Kidney (tissue), 14 donors: Measurements from ENCODE around the gene MBD5. TPM values are rescaled to one million over a fixed set of nuclear protein-coding genes. Genes with fewer than 3 reads are reported as not detected.

Experiments used
- DNase-seq, 5 donors: peaks; one replicate each; pipeline ENCODE4 v3.0.0-alpha.2; 2013 to 2020
- FAIRE-seq: peaks from 2 replicates; lab custom pipeline; 2012; peaks lifted over from hg19 to GRCh38; lab: Jason Lieb, UNC
- H3K27ac ChIP-seq, 2 donors: one replicate each; pipeline ENCODE4 v1.7.0; 2013; ENCODE audit warnings: low read depth in 2 of 2, low read length in 2 of 2, inconsistent platforms in 1 of 2
- H3K27me3 ChIP-seq: one replicate; pipeline ENCODE4 v1.7.1; 2013; ENCODE audit warnings: low read length, inconsistent platforms; ENCODE audit not compliant: control insufficient read depth, insufficient read depth
- H3K36me3 ChIP-seq, 3 donors: one replicate each; pipeline versions ENCODE4 v1.7.0 to v1.7.1; 2013; ENCODE audit warnings: low read length in 3 of 3, control low read depth in 1 of 3, inconsistent platforms in 1 of 3; ENCODE audit not compliant: insufficient read depth in 3 of 3, control insufficient read depth in 2 of 3
- H3K4me1 ChIP-seq, 3 donors: one replicate each; pipeline versions ENCODE4 v1.7.0 to v1.7.1; 2013; ENCODE audit warnings: low read length in 3 of 3, inconsistent platforms in 1 of 3, low read depth in 1 of 3; ENCODE audit not compliant: control insufficient read depth in 2 of 3, insufficient read depth in 2 of 3
- H3K4me3 ChIP-seq, 3 donors: one replicate each; pipeline versions ENCODE4 v1.7.0 to v1.8.1; 2013; ENCODE audit warnings: low read length in 3 of 3, control low read depth in 1 of 3, inconsistent platforms in 1 of 3
- H3K9ac ChIP-seq, 3 donors: one replicate each; pipeline versions ENCODE4 v1.7.0 to v1.7.1; 2013; ENCODE audit warnings: low read length in 3 of 3, control low read depth in 1 of 3, inconsistent platforms in 1 of 3
- H3K9me3 ChIP-seq, 3 donors: one replicate each; pipeline versions ENCODE4 v1.7.0 to v1.7.1; 2013; ENCODE audit warnings: low read length in 3 of 3, control low read depth in 1 of 3, inconsistent platforms in 1 of 3; ENCODE audit not compliant: control insufficient read depth in 2 of 3, insufficient read depth in 1 of 3
- intact Hi-C: fragments of 100-400 bp; cut with DNase I; formaldehyde crosslinking; loops from one replicate; pipeline ENCODE4 v1.11.1; 2022
- polyA plus RNA-seq: library from polyadenylated mRNA; stranded (reverse); fragments of 350-450 nt; fragmentation: Illumina TruSeq; extraction: RNeasy Lipid Tissue Mini Kit (QIAGEN cat#74804); gene quantifications from one replicate; pipeline ENCODE4 v1.2.3, GENCODE V29; 2014; ENCODE audit warnings: low read depth, low replicate concordance; ENCODE audit not compliant: insufficient read depth
- total RNA-seq: library from RNA; stranded (reverse); fragmentation: NEBNext Ultra II Directional; extraction: Animal tissue kit (Norgen Biotek cat#: 25700); gene quantifications from one replicate; pipeline ENCODE4 v1.2.1, GENCODE V29; 2021
- TF ChIP-seq, protein P1 (sequence below): IDR thresholded peaks from 3 replicates; pipeline ENCODE4 v1.5.1; 2012; ENCODE audit warnings: mild to moderate bottlenecking, moderate library complexity, borderline replicate concordance; ENCODE audit not compliant: insufficient read depth; ENCODE audit errors: extremely low read depth
- donor health status: control.
- donor health status: control.
- donor health status: control.
- donor health status: control.
- donor health status: control.
- donor health status: DM: yes; HTN: yes; CAD: no.
- donor health status: Normal renal cell carcinoma (clear cell type).

Gene MBD5
- total and polyA plus RNA-seq, 2 donors from 2014 or later, result 6.9 to 66.8 TPM

- no peak for DNase-seq
- Histone ChIP-seq H3K9me3 (no peaks in the 10 kb centered on the region), H3K27ac (no peak overlapping the region), H3K36me3 (peaks cover 0 to 4% (median 0%) of the 10 kb centered on the region in 3 donors), H3K27me3 (no peaks in the 10 kb centered on the region), H3K9ac (no peak overlapping the region), H3K4me1 (no peaks in the 10 kb centered on the region), H3K4me3 (no peak overlapping the region)
- TF ChIP-seq, protein P1, sequence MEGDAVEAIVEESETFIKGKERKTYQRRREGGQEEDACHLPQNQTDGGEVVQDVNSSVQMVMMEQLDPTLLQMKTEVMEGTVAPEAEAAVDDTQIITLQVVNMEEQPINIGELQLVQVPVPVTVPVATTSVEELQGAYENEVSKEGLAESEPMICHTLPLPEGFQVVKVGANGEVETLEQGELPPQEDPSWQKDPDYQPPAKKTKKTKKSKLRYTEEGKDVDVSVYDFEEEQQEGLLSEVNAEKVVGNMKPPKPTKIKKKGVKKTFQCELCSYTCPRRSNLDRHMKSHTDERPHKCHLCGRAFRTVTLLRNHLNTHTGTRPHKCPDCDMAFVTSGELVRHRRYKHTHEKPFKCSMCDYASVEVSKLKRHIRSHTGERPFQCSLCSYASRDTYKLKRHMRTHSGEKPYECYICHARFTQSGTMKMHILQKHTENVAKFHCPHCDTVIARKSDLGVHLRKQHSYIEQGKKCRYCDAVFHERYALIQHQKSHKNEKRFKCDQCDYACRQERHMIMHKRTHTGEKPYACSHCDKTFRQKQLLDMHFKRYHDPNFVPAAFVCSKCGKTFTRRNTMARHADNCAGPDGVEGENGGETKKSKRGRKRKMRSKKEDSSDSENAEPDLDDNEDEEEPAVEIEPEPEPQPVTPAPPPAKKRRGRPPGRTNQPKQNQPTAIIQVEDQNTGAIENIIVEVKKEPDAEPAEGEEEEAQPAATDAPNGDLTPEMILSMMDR, result no peak
- FAIRE-seq, result no peak
- intact Hi-C loops, result no loop called here
Measured at GRCh38 chr2:148124271-148124670, 103.4 kb downstream of the MBD5 start.

DNA sequence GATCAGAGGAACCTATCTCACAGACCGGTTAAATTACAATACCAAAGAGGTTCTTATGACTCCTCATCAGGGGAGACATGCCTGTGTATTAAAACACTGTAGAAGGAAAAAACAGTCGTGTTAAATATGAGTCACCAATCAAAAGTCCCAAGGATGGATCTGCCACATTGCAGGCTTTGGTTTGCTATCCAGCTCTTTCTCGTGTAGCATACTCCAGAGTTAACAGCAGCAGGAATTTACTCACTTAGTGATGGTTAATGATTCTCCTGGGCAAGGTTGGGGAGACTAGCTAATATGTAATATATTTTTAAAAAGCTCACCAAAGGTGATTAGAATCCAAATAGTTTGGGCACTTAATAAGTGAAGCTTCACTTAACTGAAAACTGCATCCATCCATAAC lies 109.7 kb downstream of the MBD5 start:
- peak in 3 of 5 donors; percentile 26 to 91 (median 89) for DNase-seq
- FAIRE-seq, result peak; percentile 93
- no peaks in the 10 kb centered on the region for H3K9me3 ChIP-seq
- no peak overlapping the region for H3K9ac ChIP-seq
- no peaks in the 10 kb centered on the region for H3K27me3 ChIP-seq
- H3K4me3 ChIP-seq, result peak overlapping the region in 1 of 3 donors; percentile 11
- intact Hi-C loops, result no loop called here
- H3K27ac ChIP-seq, result no peak overlapping the region
- H3K4me1 ChIP-seq, result peaks cover 0 to 4% (median 0%) of the 10 kb centered on the region in 3 donors
- TF ChIP-seq, protein P1, result no peak
- H3K36me3 ChIP-seq, result peaks cover 0 to 4% (median 0%) of the 10 kb centered on the region in 3 donors

- H3K27ac ChIP-seq, result no peak overlapping the region
- intact Hi-C loops, result no loop called here
- FAIRE-seq (peak; percentile 21), DNase-seq (no peak)
- no peaks in the 10 kb centered on the region for H3K9me3 ChIP-seq
- TF ChIP-seq, protein P1, result no peak
- H3K9ac ChIP-seq, result no peak overlapping the region
- peaks cover 0 to 4% (median 0%) of the 10 kb centered on the region in 3 donors for H3K4me1 ChIP-seq
- peaks cover 0 to 2% (median 0%) of the 10 kb centered on the region in 3 donors for H3K36me3 ChIP-seq
- H3K4me3 ChIP-seq, result no peak overlapping the region
- no peaks in the 10 kb centered on the region for H3K27me3 ChIP-seq
Measured at GRCh38 chr2:148132412-148132811, 111.5 kb downstream of the MBD5 start.

- H3K36me3 ChIP-seq, result no peaks in the 10 kb centered on the region
- FAIRE-seq (no peak), DNase-seq (no peak)
- no peak overlapping the region for H3K27ac ChIP-seq
- no peak overlapping the region for H3K9ac ChIP-seq
- TF ChIP-seq, protein P1, result no peak
- H3K4me3 ChIP-seq, result no peak overlapping the region
- intact Hi-C loops, result no loop called here
- H3K27me3 ChIP-seq, result no peaks in the 10 kb centered on the region
- H3K4me1 ChIP-seq, result peaks cover 0 to 4% (median 0%) of the 10 kb centered on the region in 3 donors
- no peaks in the 10 kb centered on the region for H3K9me3 ChIP-seq
Measured at GRCh38 chr2:148135705-148136104, 114.8 kb downstream of the MBD5 start.
